ENCODE results near the gene ITPRIP.

The ITPRIP gene

DNA sequence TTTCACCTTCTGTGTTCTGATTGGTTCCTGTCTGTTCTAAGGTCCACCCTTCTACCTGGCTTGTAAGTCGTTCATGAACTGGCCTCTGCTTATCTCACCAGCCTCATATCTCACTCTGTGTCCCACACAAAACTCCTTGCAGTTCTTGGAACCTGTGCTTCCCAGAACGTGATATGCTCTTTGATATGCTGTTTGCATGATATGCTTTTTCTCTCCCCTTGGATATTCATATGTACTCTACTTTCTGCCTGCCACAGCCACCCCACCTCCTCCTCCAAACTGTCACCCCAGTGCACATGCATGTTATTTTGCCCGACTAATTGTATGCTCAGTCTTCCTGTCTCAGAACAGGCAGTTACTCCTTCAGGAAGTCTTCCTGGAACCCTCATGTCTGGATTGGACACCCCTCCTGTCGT is 1.9 kb upstream of the ITPRIP start:
- no peak for DNase-seq

DNA sequence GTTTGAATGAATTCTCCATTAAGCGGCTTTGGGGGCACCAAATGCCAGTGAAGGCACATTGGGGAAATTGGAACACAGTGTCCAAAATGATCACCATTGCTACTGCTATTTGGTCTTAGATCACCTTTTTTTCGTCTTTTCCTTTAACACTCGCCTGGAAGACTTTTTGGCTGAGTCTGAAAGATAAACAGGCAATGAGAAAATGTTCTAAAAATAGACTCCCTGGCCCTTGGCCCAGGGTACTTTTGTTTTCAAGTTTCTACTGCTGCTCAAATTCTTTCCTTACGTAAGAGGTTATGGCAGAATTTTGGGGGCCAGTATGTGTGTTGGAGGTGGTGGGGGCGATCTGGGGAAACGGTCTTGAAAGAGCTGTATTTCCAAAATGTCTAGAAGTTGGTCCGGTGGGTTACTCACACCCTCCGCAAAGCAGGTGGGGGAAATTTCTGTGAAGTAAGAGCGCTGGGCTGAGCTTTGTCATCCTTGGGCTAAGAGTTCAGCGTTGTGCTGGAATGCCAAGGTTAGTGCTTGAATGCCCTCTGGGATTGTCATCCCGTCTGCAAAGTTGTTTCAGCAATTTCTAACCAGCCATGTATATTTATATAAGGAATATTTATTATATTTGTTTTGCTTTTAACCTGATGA is 1.3 kb upstream of the ITPRIP start:
- no peak for DNase-seq

GRCh38 chr10:104337521-104337984 is 712 bp downstream of the ITPRIP start:
- DNase-seq = no peak

DNA sequence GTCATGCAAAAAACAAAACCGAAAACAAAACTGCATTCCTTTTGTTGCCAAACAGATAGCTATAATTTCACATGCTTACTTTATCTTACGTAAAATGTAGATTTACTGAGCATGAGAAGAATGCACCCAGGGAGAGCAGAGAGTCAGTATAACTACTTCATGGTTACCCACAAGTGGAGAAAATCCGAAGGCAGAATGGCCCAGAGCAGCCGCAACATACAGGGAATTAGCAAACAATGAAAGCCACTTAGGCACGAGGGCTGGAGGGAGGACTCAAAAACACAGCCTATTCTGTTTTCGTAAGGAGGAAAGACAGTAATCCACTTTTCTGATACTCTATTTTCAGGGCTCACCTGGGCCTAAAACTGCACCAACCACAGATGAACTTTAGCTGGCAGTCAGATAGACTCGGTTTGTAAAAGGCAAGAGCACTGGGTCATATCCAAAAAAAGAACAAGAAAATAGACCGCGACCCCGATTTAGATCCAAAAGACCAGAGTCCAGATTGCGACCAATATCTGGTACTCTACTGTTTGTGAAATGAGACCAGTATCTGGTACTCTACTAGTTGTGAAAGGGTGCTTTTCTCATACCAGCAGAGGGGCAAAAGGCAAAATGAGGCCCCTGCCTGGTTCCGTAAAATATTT is 1.3 kb downstream of the ITPRIP start:
- no peak for DNase-seq

- no peak for DNase-seq
These were observed 3.2 kb downstream of the ITPRIP start for GRCh38 chr10:104334965-104335650.

DNA sequence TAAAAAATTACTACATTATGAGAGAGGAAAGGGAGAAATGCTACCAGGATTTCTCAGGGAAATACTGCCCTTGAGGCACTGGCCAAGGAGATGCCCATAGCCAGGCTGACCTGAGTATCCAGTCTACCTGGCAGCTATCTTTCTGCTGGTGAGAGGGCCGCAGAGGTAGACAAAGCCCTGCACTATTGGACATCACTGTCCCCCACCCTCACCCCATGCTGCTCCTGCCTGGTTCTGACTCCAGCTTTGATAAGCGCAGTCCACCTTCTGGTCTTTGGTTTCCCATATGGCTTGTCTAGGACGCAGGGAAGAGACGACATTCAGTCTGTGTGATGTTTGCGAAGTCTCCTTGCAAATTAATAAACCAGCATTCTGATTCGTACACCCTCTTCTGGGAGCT is 3.7 kb downstream of the ITPRIP start:
- no peak for DNase-seq

DNA sequence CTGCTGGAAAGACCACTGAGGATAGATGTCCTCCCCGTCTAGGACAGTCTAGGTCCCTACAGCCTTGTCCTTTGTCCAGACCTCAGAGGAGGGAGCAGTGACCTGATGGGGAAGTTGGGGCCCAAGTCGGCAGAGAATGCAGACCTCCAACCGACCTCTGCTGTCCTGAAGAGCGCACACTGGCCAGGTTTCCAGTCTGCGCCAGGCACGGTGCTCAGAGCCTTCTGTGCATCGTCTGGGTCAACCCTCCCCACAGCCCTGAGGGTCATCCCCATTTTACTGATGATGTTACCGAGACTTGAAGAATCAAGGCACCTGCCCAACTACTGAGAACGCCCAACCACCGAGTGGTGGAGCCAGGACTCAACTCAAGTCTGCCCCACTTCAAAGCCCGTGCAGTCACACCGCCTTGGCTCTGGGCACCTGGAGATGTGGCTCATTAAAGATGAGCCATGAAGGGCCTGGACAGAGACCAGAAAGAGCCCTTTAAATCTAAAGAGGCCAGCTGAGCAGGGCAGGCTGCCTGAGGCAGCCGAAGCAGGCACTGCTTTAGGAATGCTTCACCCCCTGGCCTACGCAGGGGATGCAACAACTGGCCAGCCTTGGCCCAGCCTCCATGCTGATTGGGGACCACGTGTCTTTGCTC is 4.4 kb downstream of the ITPRIP start:
- DNase-seq = no peak

DNA sequence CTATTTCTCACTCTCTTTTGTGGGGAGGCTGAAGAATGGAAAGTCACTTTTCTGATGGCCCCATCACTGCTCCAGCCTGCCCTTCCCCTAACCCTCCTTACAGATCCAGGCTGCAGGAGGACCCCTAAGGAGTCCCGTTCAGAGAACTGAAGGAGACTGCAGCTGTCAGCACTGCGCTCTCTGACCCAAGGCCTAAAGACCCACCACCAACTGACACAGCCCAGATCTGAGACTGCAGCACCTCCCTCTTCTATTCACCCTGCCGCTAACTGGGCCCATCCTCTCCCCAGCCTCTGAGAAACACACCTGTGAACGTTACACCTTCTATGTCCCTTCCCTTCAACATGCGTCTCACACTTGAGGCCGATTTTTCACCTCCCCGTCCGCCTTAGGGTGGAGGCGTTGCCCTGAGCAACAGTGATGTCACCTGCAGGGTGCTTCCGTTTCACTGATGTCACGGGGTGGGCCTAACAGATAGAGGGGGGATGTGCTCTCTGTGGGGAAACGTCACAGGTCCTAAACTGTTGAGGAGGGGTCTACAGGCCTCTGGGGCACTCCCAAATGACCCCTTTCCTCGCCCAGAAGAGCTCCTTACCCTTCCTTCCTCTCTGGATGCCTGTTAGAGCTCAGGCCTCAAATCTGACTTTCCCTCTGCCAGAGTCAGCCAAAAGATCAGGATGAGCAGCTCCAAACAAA is 5.1 kb downstream of the ITPRIP start:
- DNase-seq = no peak

DNA sequence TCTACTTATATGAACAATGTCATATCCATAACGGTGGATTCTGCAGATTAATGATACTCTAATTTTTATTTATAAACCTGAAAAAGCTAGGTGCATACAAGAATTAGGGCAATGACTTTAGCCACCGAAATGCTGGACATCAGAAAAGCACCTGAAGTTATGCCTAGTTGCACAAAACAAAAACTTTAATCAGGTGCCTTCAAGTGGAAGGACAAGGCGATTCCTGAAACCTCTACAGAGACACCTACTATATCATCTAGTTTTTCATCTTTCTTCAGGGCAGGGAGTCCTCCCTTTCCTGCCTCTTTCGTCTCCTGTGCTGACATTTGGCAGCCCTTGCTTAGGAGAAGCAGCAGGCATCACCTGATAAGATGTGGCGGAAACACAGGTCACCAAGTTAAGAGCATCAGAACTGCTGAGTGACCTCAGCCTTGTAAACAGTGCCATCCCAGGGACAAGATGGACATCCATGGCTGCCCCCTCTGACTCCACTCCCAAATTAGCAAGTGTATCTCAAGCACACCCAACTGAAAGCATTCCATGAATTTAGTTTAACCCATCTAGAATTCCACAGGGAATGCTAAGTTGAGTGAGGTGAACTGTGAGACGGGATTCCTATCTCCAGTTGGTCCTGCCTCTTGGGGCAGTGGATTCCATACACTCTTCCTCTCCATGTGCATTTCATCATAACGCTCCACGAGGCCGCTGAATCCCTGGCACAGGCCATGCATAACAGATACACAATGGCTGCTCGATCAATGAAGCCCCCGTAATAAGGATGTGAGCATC is 5.8 kb downstream of the ITPRIP start:
- DNase-seq = no peak

DNA sequence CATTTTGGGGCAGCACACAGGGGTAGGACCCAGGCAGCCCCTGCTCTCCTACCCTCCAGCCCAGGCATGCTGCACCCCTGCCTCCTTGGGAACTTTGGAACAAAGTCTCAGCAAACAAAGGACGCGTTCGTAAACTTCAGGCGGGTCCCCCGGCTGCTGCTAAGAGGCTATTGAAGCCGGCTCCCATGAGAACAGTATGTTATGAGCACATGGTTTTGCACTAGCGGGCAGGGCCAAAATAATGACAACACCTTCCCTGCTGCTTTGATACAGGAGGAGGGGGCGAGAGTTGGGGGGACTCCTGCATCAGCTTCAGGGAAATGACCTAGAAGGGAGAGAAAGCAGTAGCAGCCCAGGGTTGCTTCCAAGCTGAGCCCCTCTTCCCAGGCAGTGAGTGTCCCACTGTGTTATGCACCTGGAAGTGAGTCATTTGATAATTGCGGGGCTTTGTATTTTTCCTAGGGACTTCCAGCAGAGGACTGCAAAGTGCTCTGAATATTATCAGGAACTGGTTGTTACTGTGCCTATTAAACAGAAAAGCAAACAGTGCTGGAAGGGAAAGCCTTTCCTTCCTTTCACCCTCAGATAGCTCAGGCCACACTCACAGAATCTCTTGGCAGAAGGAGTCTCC is 6.9 kb downstream of the ITPRIP start:
- DNase-seq = no peak

GRCh38 chr10:104330168-104331110 is 7.8 kb downstream of the ITPRIP start:
- no peak for DNase-seq

DNA sequence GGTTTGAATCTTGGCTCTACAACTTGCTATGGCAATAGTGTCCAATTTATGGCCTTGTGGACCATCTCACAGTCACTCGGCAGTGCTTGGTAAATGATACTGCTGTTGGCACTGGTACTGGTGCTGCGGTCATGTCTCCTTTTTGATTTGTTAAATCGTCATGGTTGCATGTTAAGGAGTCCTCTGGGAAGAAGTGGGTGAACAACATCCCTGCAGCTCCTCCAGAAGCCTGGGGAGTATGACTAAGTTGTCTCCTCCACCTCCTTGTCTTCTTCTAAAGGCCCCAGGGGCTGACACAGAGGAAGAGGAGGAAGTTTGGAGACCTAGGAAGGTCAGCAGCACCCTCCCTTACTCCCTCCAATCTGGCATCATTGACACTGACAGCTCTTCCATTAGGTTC is 8.5 kb downstream of the ITPRIP start:
- no peak for DNase-seq

- DNase-seq = peak; percentile 6
These were observed 9.2 kb downstream of the ITPRIP start for GRCh38 chr10:104328896-104329710.

DNA sequence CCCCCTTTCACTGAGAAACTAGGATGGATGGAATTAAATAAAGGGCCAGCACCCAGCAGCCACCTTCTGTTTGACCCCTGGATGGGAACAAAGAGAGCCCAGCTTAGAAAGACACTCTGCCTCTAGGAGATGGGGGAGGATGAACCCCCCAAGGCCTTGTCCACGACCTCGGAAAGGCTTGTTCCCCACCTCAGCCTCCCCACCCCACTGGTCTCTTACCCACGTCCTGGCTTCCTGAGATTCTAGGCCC is 9.7 kb downstream of the ITPRIP start:
- no peak for DNase-seq

GRCh38 chr10:104327745-104328645 is 10.3 kb downstream of the ITPRIP start:
- DNase-seq = no peak

GRCh38 chr10:104326991-104327610 is 11.2 kb downstream of the ITPRIP start:
- DNase-seq = no peak

- no peak for DNase-seq
These were observed 12.5 kb downstream of the ITPRIP start for GRCh38 chr10:104325436-104326435.
